Fibroblast of lung (primary cell): ENCODE results near the gene ITGB4. TPM values are rescaled to one million over a fixed set of nuclear protein-coding genes. Genes with fewer than 3 reads are reported as not detected.

ENCODE experiments used
- DNase-seq, 2 donors: peaks; one replicate each; pipeline versions ENCODE4 v3.0.0 to v3.0.0-alpha.2; 2010; ENCODE audit warnings: low read depth in 2 of 2
- H2AFZ ChIP-seq: 2 replicates; pipeline ENCODE4 v1.5.1; 2012; ENCODE audit warnings: low read length, control low read depth, inconsistent platforms
- H3K27ac ChIP-seq: 2 replicates; pipeline ENCODE4 v1.5.1; 2011; ENCODE audit warnings: low read length, control low read depth; ENCODE audit not compliant: insufficient read depth
- H3K27me3 ChIP-seq: 2 replicates; pipeline ENCODE4 v1.5.1; 2011; ENCODE audit warnings: mild to moderate bottlenecking, low read length; ENCODE audit not compliant: control insufficient read depth, insufficient read depth
- H3K36me3 ChIP-seq: 2 replicates; pipeline ENCODE4 v1.5.1; 2011; ENCODE audit warnings: low read length; ENCODE audit not compliant: control insufficient read depth, insufficient read depth
- H3K4me1 ChIP-seq: 2 replicates; pipeline ENCODE4 v1.5.1; 2011; ENCODE audit warnings: low read length; ENCODE audit not compliant: control insufficient read depth, insufficient read depth; ENCODE audit errors: extremely low read depth
- H3K4me2 ChIP-seq: 2 replicates; pipeline ENCODE4 v1.5.1; 2011; ENCODE audit warnings: low read length, control low read depth; ENCODE audit not compliant: insufficient read depth; ENCODE audit errors: extremely low read depth
- H3K4me3 ChIP-seq, 4 experiments: fragments of 200-600 bp in 1 of 4; sonication (generic) in 1 of 4; replicated peaks in 1 of 4; 2 replicates each; pipeline ENCODE4 v1.5.1; 2011 to 2016; ENCODE audit warnings: low read length in 4 of 4, low read depth in 3 of 4, mild to moderate bottlenecking in 3 of 4, control low read depth in 2 of 4, inconsistent platforms in 1 of 4, mixed read lengths in 1 of 4; ENCODE audit not compliant: insufficient read depth in 1 of 4; ENCODE audit errors: control extremely low read depth in 1 of 4
- H3K79me2 ChIP-seq: 2 replicates; pipeline ENCODE4 v1.5.1; 2012; ENCODE audit warnings: mild to moderate bottlenecking, low read length, inconsistent platforms; ENCODE audit not compliant: control insufficient read depth, insufficient read depth
- H3K9ac ChIP-seq: 2 replicates; pipeline ENCODE4 v1.5.1; 2011; ENCODE audit warnings: mild to moderate bottlenecking, low read length, control low read depth; ENCODE audit not compliant: insufficient read depth
- H3K9me3 ChIP-seq: 2 replicates; pipeline ENCODE4 v1.5.1; 2012; ENCODE audit warnings: low read depth, low read length; ENCODE audit not compliant: control insufficient read depth, insufficient read depth
- H4K20me1 ChIP-seq: 2 replicates; pipeline ENCODE4 v1.5.1; 2011; ENCODE audit warnings: low read length; ENCODE audit not compliant: control insufficient read depth, insufficient read depth; ENCODE audit errors: extremely low read depth
- CTCF ChIP-seq, 2 donors: IDR thresholded peaks in 1 of 2; conservative IDR thresholded peaks in 1 of 2; 1 replicate in 1 of 2; 2 replicates in 1 of 2; pipeline ENCODE4 v1.5.1; 2011 to 2012; ENCODE audit warnings: low read length in 2 of 2, control low read depth in 1 of 2, inconsistent platforms in 1 of 2, low read depth in 1 of 2, mild to moderate bottlenecking in 1 of 2
- EZH2 ChIP-seq: IDR thresholded peaks from 2 replicates; pipeline ENCODE4 v1.5.1; 2012; ENCODE audit warnings: low read length, control low read depth, mild to moderate bottlenecking; ENCODE audit errors: missing control alignments
- polyA plus RNA-seq, 2 donors: library from polyadenylated mRNA; depleted of rRNA in 1 of 2; stranded (reverse) in 1 of 2; unstranded in 1 of 2; fragments of >200 nt; gene quantifications; 2 replicates each; pipeline ENCODE4 v1.2.1, GENCODE V29; 2011 to 2012; ENCODE audit warnings: missing spikeins in 1 of 2
- total RNA-seq: library from RNA; depleted of rRNA; stranded (reverse); fragments of >200 nt; gene quantifications from 2 replicates; pipeline ENCODE4 v1.2.1, GENCODE V29; 2014

Gene ITGB4
- total and polyA plus RNA-seq, 2 donors (not counting 1 experiment from before 2014, with no cell fraction given), result 0.17 TPM

DNA sequence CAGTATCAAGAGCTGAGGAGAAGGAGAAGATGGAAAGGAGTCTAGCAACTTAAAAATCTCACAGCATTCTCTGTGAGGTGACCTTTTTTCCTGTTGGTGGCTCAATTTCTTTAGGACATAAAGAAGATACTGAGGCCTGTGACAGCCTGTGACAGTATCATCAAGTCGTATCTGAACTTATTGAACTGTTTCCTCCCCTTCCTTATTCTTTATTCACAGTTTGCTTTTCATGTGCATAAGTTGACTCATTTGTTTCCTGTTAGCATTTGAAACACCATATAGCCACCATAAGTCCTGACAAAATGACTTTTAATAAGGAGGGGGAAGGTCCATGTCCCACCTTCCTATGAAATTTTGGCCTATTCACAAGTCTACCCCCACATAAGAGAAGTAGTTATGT is 72.2 kb downstream of the ITGB4 start:
- H3K4me3 ChIP-seq, result no peak overlapping the region
- no peaks in the 10 kb centered on the region for H3K9me3 ChIP-seq
- TF ChIP-seq EZH2, result no peak
- H3K79me2 ChIP-seq, result peaks cover 11% of the 10 kb centered on the region
- no peak overlapping the region for H3K9ac ChIP-seq
- no peak for DNase-seq
- H3K36me3 ChIP-seq, result peaks cover 4% of the 10 kb centered on the region
- H4K20me1 ChIP-seq, result no peaks in the 10 kb centered on the region
- no peak overlapping the region for H3K4me2 ChIP-seq
- no peak overlapping the region for H3K27ac ChIP-seq
- no peak overlapping the region for H2AFZ ChIP-seq
- no peaks in the 10 kb centered on the region for H3K27me3 ChIP-seq
- H3K4me1 ChIP-seq, result no peaks in the 10 kb centered on the region

GRCh38 chr17:75795820-75796607 is 74.8 kb downstream of the ITGB4 start:
- H4K20me1 ChIP-seq, result no peaks in the 10 kb centered on the region
- no peak overlapping the region for H3K27ac ChIP-seq
- TF ChIP-seq EZH2 (no peak), CTCF (conservative IDR thresholded peaks at IDR 0.05 in 1 of 2, IDR thresholded peaks at IDR 0.05 in 1 of 2; ENCODE audit: low read depth in 1 of 2, low read length in 2 of 2) (no peak)
- H3K4me3 ChIP-seq, result no peak overlapping the region
- no peaks in the 10 kb centered on the region for H3K4me1 ChIP-seq
- peaks cover 4% of the 10 kb centered on the region for H3K36me3 ChIP-seq
- no peak for DNase-seq
- H3K9me3 ChIP-seq, result no peaks in the 10 kb centered on the region
- H2AFZ ChIP-seq, result no peak overlapping the region
- no peak overlapping the region for H3K9ac ChIP-seq
- no peaks in the 10 kb centered on the region for H3K27me3 ChIP-seq
- no peak overlapping the region for H3K4me2 ChIP-seq
- peaks cover 2% of the 10 kb centered on the region for H3K79me2 ChIP-seq

GRCh38 chr17:75799402-75799801 is 78.1 kb downstream of the ITGB4 start:
- Histone ChIP-seq H3K9me3 (no peaks in the 10 kb centered on the region), H3K36me3 (peaks cover 2% of the 10 kb centered on the region), H3K79me2 (no peaks in the 10 kb centered on the region), H2AFZ (no peak overlapping the region), H3K4me3 (no peak overlapping the region), H3K4me1 (no peaks in the 10 kb centered on the region), H3K27me3 (no peaks in the 10 kb centered on the region), H3K9ac (no peak overlapping the region), H3K4me2 (no peak overlapping the region), H4K20me1 (no peaks in the 10 kb centered on the region), H3K27ac (no peak overlapping the region)
- DNase-seq, result no peak
- TF ChIP-seq CTCF (conservative IDR thresholded peaks at IDR 0.05 in 1 of 2, IDR thresholded peaks at IDR 0.05 in 1 of 2; ENCODE audit: low read depth in 1 of 2, low read length in 2 of 2) (no peak), EZH2 (no peak)
